Superior temporal gyrus (tissue), 1 donor: ENCODE measurements around the gene ADGRG1.

Source experiments
- DNase-seq: peaks from one replicate; pipeline ENCODE4 v3.0.0-alpha.2; 2016; ENCODE audit errors: extremely low spot score

The ADGRG1 gene

GRCh38 chr16:57682809-57683635 lies 54.6 kb downstream of the ADGRG1 start:
- DNase-seq = no peak

- DNase-seq = no peak
These were observed 55.5 kb downstream of the ADGRG1 start for GRCh38 chr16:57683636-57684545.

- no peak for DNase-seq
These were observed 56.4 kb downstream of the ADGRG1 start for GRCh38 chr16:57684626-57685358.

- DNase-seq = no peak
These were observed 57.2 kb downstream of the ADGRG1 start for GRCh38 chr16:57685633-57686032.

GRCh38 chr16:57686577-57686976 lies 58.1 kb downstream of the ADGRG1 start:
- DNase-seq = no peak

GRCh38 chr16:57687363-57687929 lies 59.0 kb downstream of the ADGRG1 start:
- DNase-seq = no peak

GRCh38 chr16:57688487-57688986 lies 60.1 kb downstream of the ADGRG1 start:
- DNase-seq = no peak

GRCh38 chr16:57688987-57689761 lies 60.7 kb downstream of the ADGRG1 start:
- DNase-seq = no peak

- no peak for DNase-seq
These were observed 61.5 kb downstream of the ADGRG1 start for GRCh38 chr16:57689762-57690558.

GRCh38 chr16:57690782-57691471 lies 62.5 kb downstream of the ADGRG1 start:
- DNase-seq = no peak

GRCh38 chr16:57692636-57693035 lies 64.2 kb downstream of the ADGRG1 start:
- no peak for DNase-seq

- DNase-seq = no peak
These were observed 65.1 kb downstream of the ADGRG1 start for GRCh38 chr16:57693550-57693949.

GRCh38 chr16:57694231-57694724 lies 65.8 kb downstream of the ADGRG1 start:
- DNase-seq = no peak

GRCh38 chr16:57694725-57695679 lies 66.6 kb downstream of the ADGRG1 start, which contains the start of gene DRC7:
Gene DRC7, plus strand, starts transcription at chr16:57694806. Its CDS starts 3,144 bp downstream, at chr16:57697950.
- DNase-seq = peak; percentile 61

GRCh38 chr16:57695680-57696069 lies 67.2 kb downstream of the ADGRG1 start:
- DNase-seq = no peak

- no peak for DNase-seq
These were observed 67.8 kb downstream of the ADGRG1 start for GRCh38 chr16:57696240-57696639.

- no peak for DNase-seq
These were observed 69.6 kb downstream of the ADGRG1 start for GRCh38 chr16:57697896-57698537.
